NCI-H1417 treated with DMSO at 0.1 percent for 48 hours (cell line): ENCODE results near the gene APOC3.

Experiments used
- DNase-seq: peaks from one replicate; lab custom pipeline; 2025; lab: John Stamatoyannopoulos, UW

Gene APOC3

DNA sequence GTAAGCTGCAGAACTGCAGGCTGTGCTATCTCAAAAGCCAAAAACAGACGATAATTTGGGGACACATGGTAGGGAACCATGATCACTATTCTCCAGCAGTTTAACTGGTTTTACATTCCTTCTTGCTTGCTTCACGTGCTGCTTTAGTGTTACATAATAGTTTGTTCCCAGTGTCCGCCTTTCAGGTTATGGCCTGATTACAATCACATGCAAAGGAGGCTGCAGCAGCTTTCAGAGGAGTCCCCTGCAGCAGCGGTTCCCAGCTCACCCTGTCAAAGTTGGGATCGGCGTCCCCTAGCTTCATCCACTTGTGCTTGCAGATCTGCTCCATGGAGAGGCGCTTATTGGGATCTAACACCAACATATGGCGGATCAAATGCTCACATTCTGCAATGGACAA is 46.9 kb downstream of the APOC3 start:
- DNase-seq = no peak

- DNase-seq = peak; percentile 3
These were observed 50.3 kb downstream of the APOC3 start for GRCh38 chr11:116879800-116880625.

- no peak for DNase-seq
These were observed 51.4 kb downstream of the APOC3 start for GRCh38 chr11:116881143-116881542.

- DNase-seq = no peak
These were observed 52.7 kb downstream of the APOC3 start for GRCh38 chr11:116882386-116882785.
